ENCODE measurements around the gene NXPH4.

NXPH4 gene

DNA sequence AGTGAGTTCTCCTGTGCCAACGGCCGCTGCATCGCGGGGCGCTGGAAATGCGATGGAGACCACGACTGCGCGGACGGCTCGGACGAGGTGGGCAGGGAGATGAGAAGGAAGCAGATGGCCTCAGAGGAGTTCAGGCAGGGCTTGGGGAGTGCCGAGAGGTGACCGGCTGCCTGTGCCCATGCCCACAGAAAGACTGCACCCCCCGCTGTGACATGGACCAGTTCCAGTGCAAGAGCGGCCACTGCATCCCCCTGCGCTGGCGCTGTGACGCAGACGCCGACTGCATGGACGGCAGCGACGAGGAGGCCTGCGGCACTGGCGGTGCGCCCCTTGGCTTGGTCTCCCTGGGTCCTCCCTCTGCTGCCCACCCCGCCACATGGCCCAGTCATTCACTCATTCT is 13.4 kb upstream of the NXPH4 start:
- no peak for DNase-seq

- DNase-seq, result no peak
Measured at GRCh38 chr12:57203791-57204190, 12.8 kb upstream of the NXPH4 start.

DNA sequence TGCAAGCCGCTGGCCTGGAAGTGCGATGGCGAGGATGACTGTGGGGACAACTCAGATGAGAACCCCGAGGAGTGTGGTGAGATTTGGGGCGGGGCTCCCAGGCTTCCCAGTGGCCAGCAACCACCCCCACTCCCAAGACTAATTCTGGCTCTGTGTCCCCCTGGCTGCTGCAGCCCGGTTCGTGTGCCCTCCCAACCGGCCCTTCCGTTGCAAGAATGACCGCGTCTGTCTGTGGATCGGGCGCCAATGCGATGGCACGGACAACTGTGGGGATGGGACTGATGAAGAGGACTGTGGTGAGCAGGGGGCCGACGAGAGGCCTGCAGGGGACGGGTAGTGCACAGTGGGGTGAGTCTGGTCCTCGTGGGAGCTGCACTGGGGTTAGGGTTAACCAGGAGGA is 12.1 kb upstream of the NXPH4 start:
- DNase-seq, result no peak

DNA sequence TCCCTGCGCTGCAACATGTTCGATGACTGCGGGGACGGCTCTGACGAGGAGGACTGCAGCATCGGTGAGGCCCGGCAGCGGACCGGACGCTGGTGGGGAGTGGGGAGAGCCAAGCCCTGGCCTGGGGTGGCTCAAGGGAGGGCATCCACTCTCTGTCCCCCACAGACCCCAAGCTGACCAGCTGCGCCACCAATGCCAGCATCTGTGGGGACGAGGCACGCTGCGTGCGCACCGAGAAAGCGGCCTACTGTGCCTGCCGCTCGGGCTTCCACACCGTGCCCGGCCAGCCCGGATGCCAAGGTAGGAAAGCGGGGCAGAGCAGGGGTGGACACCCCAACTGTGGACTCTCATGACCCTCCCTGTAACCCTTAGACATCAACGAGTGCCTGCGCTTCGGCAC is 11.4 kb upstream of the NXPH4 start:
- DNase-seq, result no peak

DNA sequence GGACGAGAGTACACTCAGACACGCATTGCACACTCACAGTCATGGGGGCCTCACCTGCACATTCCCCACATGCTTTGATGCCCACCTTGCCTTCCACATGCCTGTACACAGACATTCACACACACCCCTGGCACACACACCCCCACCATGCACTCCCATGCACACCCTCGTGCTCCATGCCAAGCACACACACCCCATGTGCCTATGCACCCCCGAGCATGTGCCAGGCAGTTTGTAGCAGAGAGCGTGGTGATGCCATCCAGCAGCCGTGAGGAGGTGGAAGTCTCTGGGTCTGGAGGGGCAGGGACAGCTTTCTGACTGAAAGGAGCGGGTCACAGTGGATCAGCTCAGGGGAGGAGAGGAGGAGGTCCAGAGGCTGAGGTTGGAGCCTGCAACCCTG is 10.7 kb upstream of the NXPH4 start:
- DNase-seq, result no peak

- no peak for DNase-seq
Measured at GRCh38 chr12:57207731-57208630, 8.6 kb upstream of the NXPH4 start.

- no peak for DNase-seq
Measured at GRCh38 chr12:57208631-57209282, 7.8 kb upstream of the NXPH4 start.

- no peak for DNase-seq
Measured at GRCh38 chr12:57209916-57210315, 6.7 kb upstream of the NXPH4 start.

DNA sequence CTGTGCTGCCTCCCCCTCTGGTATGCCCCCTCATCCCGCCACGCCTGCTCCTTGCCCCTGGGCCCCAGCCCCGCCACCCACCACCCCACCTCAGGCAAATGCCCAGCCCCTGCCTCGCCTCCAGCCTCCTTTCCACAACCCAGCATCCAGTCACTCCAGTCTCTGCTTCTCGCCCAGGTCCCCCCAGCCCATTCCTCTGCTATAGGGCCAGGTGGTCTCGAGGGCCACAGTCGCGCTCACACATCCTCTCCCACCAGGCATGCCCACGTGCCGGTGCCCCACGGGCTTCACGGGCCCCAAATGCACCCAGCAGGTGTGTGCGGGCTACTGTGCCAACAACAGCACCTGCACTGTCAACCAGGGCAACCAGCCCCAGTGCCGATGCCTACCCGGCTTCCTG is 6.1 kb upstream of the NXPH4 start:
- no peak for DNase-seq

DNA sequence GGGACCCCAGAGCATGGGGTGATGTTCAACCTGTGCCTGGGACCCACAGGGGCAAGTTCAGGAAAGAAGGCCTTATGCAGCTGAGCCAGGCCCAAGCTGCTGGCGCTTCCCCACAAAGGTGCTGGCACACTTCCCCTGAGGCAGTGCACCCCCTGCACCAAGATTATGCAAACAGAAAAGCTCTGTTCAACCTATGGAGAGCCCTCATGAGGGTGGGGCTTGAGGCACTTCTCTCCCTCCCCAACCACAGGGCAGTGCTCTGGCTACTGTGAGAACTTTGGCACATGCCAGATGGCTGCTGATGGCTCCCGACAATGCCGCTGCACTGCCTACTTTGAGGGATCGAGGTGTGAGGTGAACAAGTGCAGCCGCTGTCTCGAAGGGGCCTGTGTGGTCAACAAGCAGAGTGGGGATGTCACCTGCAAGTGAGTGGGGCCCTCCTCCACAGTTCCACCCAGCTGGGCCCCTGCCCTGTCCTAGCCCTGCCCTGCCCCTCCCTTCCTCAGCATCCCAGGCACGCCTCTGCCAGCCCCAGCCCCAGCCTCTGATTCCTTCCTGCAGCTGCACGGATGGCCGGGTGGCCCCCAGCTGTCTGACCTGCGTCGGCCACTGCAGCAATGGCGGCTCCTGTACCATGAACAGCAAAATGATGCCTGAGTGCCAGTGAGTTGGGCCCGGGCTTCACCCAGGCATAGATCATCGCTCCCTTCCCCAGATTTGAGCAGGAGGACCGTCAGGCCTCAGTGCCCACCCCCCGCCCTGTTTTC is 5.5 kb upstream of the NXPH4 start:
- peak; percentile 23 for DNase-seq

- DNase-seq, result no peak
Measured at GRCh38 chr12:57211791-57212700, 4.5 kb upstream of the NXPH4 start.

DNA sequence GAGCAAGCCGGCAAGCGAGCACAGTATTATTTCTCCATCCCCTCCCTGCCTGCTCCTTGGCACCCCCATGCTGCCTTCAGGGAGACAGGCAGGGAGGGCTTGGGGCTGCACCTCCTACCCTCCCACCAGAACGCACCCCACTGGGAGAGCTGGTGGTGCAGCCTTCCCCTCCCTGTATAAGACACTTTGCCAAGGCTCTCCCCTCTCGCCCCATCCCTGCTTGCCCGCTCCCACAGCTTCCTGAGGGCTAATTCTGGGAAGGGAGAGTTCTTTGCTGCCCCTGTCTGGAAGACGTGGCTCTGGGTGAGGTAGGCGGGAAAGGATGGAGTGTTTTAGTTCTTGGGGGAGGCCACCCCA is 3.9 kb upstream of the NXPH4 start:
- DNase-seq, result no peak

DNA sequence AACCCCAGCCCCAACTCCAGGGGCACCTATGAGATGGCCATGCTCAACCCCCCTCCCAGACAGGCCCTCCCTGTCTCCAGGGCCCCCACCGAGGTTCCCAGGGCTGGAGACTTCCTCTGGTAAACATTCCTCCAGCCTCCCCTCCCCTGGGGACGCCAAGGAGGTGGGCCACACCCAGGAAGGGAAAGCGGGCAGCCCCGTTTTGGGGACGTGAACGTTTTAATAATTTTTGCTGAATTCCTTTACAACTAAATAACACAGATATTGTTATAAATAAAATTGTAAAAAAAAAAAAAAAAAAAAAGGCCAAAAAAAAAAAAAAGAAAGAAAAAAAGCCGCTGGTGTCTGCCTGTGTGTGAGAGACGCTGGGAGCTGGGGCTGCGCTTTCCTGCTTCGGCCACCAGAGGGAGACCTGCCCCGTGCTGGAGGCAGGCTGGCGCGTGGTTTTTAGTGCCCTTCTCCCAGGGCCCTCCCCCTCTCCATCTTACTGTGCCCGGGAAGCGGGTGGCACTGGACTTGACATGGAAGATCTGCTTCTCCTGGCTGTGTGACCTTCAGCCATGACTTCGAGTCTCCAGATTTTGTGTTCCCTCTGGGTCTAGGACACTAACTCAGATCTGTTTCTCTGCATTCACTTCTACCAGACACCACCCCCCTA is 3.4 kb upstream of the NXPH4 start:
- peak; percentile 69 for DNase-seq

- no peak for DNase-seq
Measured at GRCh38 chr12:57213763-57214397, 2.7 kb upstream of the NXPH4 start.

- peak; percentile 62 for DNase-seq
Measured at GRCh38 chr12:57214398-57214781, 2.2 kb upstream of the NXPH4 start.

DNA sequence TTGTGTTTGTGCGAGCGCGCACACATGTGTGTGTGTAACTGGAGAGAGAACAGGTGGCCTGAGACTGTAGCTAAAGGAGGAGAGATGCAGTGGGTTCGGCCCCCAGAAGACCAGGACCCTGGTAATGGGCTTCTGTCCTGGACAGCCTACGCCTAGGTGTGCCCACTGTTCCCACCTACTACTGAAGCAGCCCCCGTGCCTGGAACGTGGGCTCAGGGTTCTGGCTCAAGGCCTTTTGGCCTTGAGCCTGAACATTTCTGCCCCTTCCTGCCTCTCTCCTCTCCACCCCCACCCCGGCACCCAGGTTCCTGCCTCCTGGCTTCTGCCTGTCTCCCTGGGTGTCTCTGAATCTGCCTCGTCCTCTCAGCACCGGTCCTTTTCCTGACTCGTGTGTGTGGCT is 1.5 kb upstream of the NXPH4 start:
- no peak for DNase-seq

DNA sequence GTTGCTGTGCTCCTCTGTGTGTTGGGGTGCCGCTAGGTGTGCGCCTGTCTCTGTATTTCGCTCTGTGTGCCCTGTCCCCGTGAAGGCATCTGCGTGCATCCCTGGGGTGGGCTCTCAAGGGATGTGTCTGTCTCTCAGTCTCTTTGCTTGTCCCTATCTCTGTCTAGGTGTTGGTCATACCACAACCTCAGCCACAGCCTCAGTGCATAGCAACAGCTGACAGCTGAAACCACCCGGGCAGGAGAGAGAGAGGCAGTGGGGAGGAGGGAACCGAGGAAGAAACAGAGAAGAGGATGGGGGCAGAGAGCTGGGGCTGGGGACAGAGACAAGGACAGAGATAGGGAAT is 953 bp upstream of the NXPH4 start:
- peak; percentile 47 for DNase-seq

- DNase-seq, result peak; percentile 66
Measured at GRCh38 chr12:57216921-57217879, 606 bp downstream of the NXPH4 start.

- DNase-seq, result peak; percentile 25
Measured at GRCh38 chr12:57218030-57218853, 1.6 kb downstream of the NXPH4 start.
